Measurements from ENCODE around the gene DENND1A.
"Not testable (repeated sequence)": the region's sequence is repeated elsewhere in the genome, so short reads cannot be mapped to it uniquely, and the experiment has no call there.

Gene DENND1A

GRCh38 chr9:123940721-123941523, 11.0 kb upstream of the DENND1A start:
- H3K27me3 ChIP-seq: no peaks in the 10 kb centered on the region
- no peaks in the 10 kb centered on the region for H3K4me1 ChIP-seq
- TF ChIP-seq Cebpa-rat (IDR thresholded peaks at IDR 0.05): no peak
- no peak overlapping the region for H3K4me2 ChIP-seq
- H3K9ac ChIP-seq: no peak overlapping the region
- no peaks in the 10 kb centered on the region for H4K20me1 ChIP-seq
- no peak overlapping the region for H3K4me3 ChIP-seq
- 0 out of 22 replicates have a peak, but pooled peaks cover 0 to 3% (median 0%) of the 10 kb centered on the region in 11 experiments for H3K36me3 ChIP-seq
- peaks cover 12 to 15% (median 14%) of the 10 kb centered on the region in 11 experiments for H3K9me3 ChIP-seq (replicated peaks in 1 of 11)
- no peak overlapping the region for H3K27ac ChIP-seq

GRCh38 chr9:123938401-123938800, 8.5 kb upstream of the DENND1A start:
- H4K20me1 ChIP-seq: no peaks in the 10 kb centered on the region
- 0 out of 20 replicates have a peak, but pooled peaks cover 0 to 2% (median 0%) of the 10 kb centered on the region in 10 experiments for H3K4me1 ChIP-seq
- H3K36me3 ChIP-seq: 0 out of 22 replicates have a peak, but pooled peaks cover 0 to 3% (median 0%) of the 10 kb centered on the region in 11 experiments
- no peak overlapping the region for H3K27ac ChIP-seq
- no peak overlapping the region for H3K9ac ChIP-seq
- H3K27me3 ChIP-seq: no peaks in the 10 kb centered on the region
- no peak overlapping the region for H3K4me3 ChIP-seq
- no peak for TF ChIP-seq Cebpa-rat (IDR thresholded peaks at IDR 0.05)
- peaks cover 14 to 21% (median 18%) of the 10 kb centered on the region in 11 experiments for H3K9me3 ChIP-seq (replicated peaks in 1 of 11)
- no peak overlapping the region for H3K4me2 ChIP-seq

GRCh38 chr9:123936575-123936974, 6.6 kb upstream of the DENND1A start:
- not testable (repeated sequence) for H4K20me1 ChIP-seq, H3K36me3 ChIP-seq, H3K4me2 ChIP-seq, H3K4me3 ChIP-seq, H3K27me3 ChIP-seq, H3K9ac ChIP-seq, H3K27ac ChIP-seq, H3K4me1 ChIP-seq
- peaks cover 14 to 21% (median 18%) of the 10 kb centered on the region in 11 experiments for H3K9me3 ChIP-seq (replicated peaks in 1 of 11)

- no peak overlapping the region for H3K9ac ChIP-seq
- peaks cover 14 to 21% (median 18%) of the 10 kb centered on the region in 11 experiments for H3K9me3 ChIP-seq (replicated peaks in 1 of 11)
- H3K27ac ChIP-seq: no peak overlapping the region
- no peak overlapping the region for H3K4me3 ChIP-seq
- peak overlapping the region in 1 of 11 experiments; percentile 13; a peak in 1 of 22 replicates for H3K4me2 ChIP-seq
- H3K4me1 ChIP-seq: peaks cover 6 to 19% (median 10%) of the 10 kb centered on the region in 10 experiments; a peak in 19 of 20 replicates
- no peak for TF ChIP-seq Cebpa-rat (IDR thresholded peaks at IDR 0.05)
- H3K27me3 ChIP-seq: no peaks in the 10 kb centered on the region
- H4K20me1 ChIP-seq: peaks cover 0 to 7% (median 0%) of the 10 kb centered on the region in 11 experiments; a peak in 5 of 22 replicates
- 0 out of 22 replicates have a peak, but pooled peaks cover 0 to 3% (median 0%) of the 10 kb centered on the region in 11 experiments for H3K36me3 ChIP-seq
These were observed 3.7 kb upstream of the DENND1A start for GRCh38 chr9:123933440-123934212.

- Histone ChIP-seq H4K20me1 (peaks cover 0 to 43% (median 7%) of the 10 kb centered on the region in 11 experiments; a peak in 9 of 22 replicates), H3K27ac (peak overlapping the region; percentile 77 to 88 (median 85)), H3K4me3 (peak overlapping the region; percentile 80 to 94 (median 88)), H3K27me3 (no peaks in the 10 kb centered on the region), H3K9me3 (replicated peaks in 1 of 11) (peaks cover 5 to 12% (median 9%) of the 10 kb centered on the region in 11 experiments; a peak in 21 of 22 replicates), H3K9ac (peak overlapping the region; percentile 84 to 92 (median 91)), H3K36me3 (peaks cover under 1 to 14% (median 9%) of the 10 kb centered on the region in 11 experiments; a peak in 15 of 22 replicates), H3K4me1 (peaks cover 43 to 55% (median 50%) of the 10 kb centered on the region in 10 experiments), H3K4me2 (peak overlapping the region; percentile 79 to 98 (median 94))
- no peak for TF ChIP-seq Cebpa-rat (IDR thresholded peaks at IDR 0.05)
These were observed 603 bp downstream of the DENND1A start for GRCh38 chr9:123929177-123929869.

- peaks cover 7 to 19% (median 14%) of the 10 kb centered on the region in 11 experiments; a peak in 16 of 22 replicates for H3K36me3 ChIP-seq
- H3K4me1 ChIP-seq: peaks cover 43 to 55% (median 50%) of the 10 kb centered on the region in 10 experiments
- peak overlapping the region; percentile 84 to 92 (median 91) for H3K9ac ChIP-seq
- H3K9me3 ChIP-seq (replicated peaks in 1 of 11): peaks cover 11 to 19% (median 16%) of the 10 kb centered on the region in 11 experiments
- H3K4me3 ChIP-seq: peak overlapping the region; percentile 80 to 94 (median 88)
- TF ChIP-seq Cebpa-rat (IDR thresholded peaks at IDR 0.05): no peak
- H3K27me3 ChIP-seq: no peaks in the 10 kb centered on the region
- H3K27ac ChIP-seq: peak overlapping the region; percentile 77 to 88 (median 85)
- H3K4me2 ChIP-seq: peak overlapping the region; percentile 79 to 98 (median 94)
- peaks cover 0 to 49% (median 7%) of the 10 kb centered on the region in 11 experiments; a peak in 9 of 22 replicates for H4K20me1 ChIP-seq
These were observed 1.3 kb downstream of the DENND1A start for GRCh38 chr9:123928533-123929176.

GRCh38 chr9:123927625-123928532, 2.0 kb downstream of the DENND1A start:
- H3K4me3 ChIP-seq: peak overlapping the region in 9 of 10 experiments; percentile 80 to 94 (median 89); a peak in 18 of 20 replicates
- H3K9ac ChIP-seq: peak overlapping the region; percentile 84 to 92 (median 91); a peak in 19 of 22 replicates

More at GRCh38 chr9:123927625-123928532, 2.0 kb downstream of the DENND1A start:
- no peaks in the 10 kb centered on the region for H3K27me3 ChIP-seq
- peaks cover 43 to 58% (median 50%) of the 10 kb centered on the region in 10 experiments for H3K4me1 ChIP-seq
- peaks cover 0 to 57% (median 14%) of the 10 kb centered on the region in 11 experiments; a peak in 13 of 22 replicates for H4K20me1 ChIP-seq
- peaks cover 12 to 26% (median 21%) of the 10 kb centered on the region in 11 experiments for H3K9me3 ChIP-seq (replicated peaks in 1 of 11)
- TF ChIP-seq Cebpa-rat (IDR thresholded peaks at IDR 0.05): peak in 9 of 11 experiments; percentile 34 to 89 (median 69); a peak in 9 of 22 replicates
- H3K4me2 ChIP-seq: peak overlapping the region; percentile 79 to 98 (median 94)
- H3K36me3 ChIP-seq: peaks cover 10 to 26% (median 21%) of the 10 kb centered on the region in 11 experiments; a peak in 16 of 22 replicates
- H3K27ac ChIP-seq: peak overlapping the region; percentile 21 to 88 (median 85); a peak in 18 of 22 replicates
